Right renal cortex interstitium (tissue), 3 donors: ENCODE measurements around the gene TP53TG3B. TPM values are rescaled to one million over a fixed set of nuclear protein-coding genes. Genes with fewer than 3 reads are reported as not detected.
"Not testable (repeated sequence)": the region's sequence is repeated elsewhere in the genome, so short reads cannot be mapped to it uniquely, and the experiment has no call there.

ENCODE experiments used
- DNase-seq, 3 donors: peaks; one replicate each; pipeline ENCODE4 v3.0.0-alpha.2; 2013; ENCODE audit warnings: low read depth in 3 of 3, low spot score in 2 of 3
- polyA plus RNA-seq, 3 donors: library from polyadenylated mRNA; unstranded; fragments of 120-200 nt; gene quantifications; one replicate each; pipeline ENCODE4 v1.2.1, GENCODE V29; 2013; ENCODE audit not compliant: insufficient read length in 3 of 3

TP53TG3B gene
- not detected for polyA plus RNA-seq

GRCh38 chr16:33360541-33360940, at the start of gene TP53TG3B:
TSS of gene TP53TG3B (plus strand) at chr16:33360841. CDS start at chr16:33360909, 68 bp downstream.
- not testable (repeated sequence) for DNase-seq

- DNase-seq = not testable (repeated sequence)
These were observed 24.2 kb upstream of the TP53TG3B start for GRCh38 chr16:33336226-33337012.

GRCh38 chr16:33337627-33338542, 22.8 kb upstream of the TP53TG3B start:
- DNase-seq = not testable (repeated sequence)

GRCh38 chr16:33338543-33338951, 22.1 kb upstream of the TP53TG3B start:
- not testable (repeated sequence) for DNase-seq

GRCh38 chr16:33339093-33340061, 21.3 kb upstream of the TP53TG3B start:
- DNase-seq = not testable (repeated sequence)

Other genes starting within 250 kb of the TP53TG3B start
- not detected for gene TP53TG3C, start 166.6 kb upstream of the TP53TG3B start, polyA plus RNA-seq
- gene TP53TG3E, start 56.5 kb upstream of the TP53TG3B start, polyA plus RNA-seq = under 1 TPM in 1 of 3 donors, not detected in 2; 0.18 TPM
- not detected for gene TP53TG3F, start 98.8 kb downstream of the TP53TG3B start, polyA plus RNA-seq